Muscle layer of colon (tissue), 2 donors: Measurements from ENCODE around the gene DISC1.
"Not testable (repeated sequence)": the region's sequence is repeated elsewhere in the genome, so short reads cannot be mapped to it uniquely, and the experiment has no call there.

Experiments
- H3K27ac ChIP-seq: one replicate; pipeline ENCODE4 v1.7.0; 2013; ENCODE audit warnings: low read depth, mild to moderate bottlenecking, low read length, moderate library complexity
- H3K27me3 ChIP-seq, 2 donors: one replicate each; pipeline ENCODE4 v1.7.0; 2013; ENCODE audit warnings: low read length in 2 of 2, mild to moderate bottlenecking in 2 of 2; ENCODE audit not compliant: insufficient read depth in 2 of 2, control insufficient read depth in 1 of 2
- H3K36me3 ChIP-seq: one replicate; pipeline ENCODE4 v1.7.0; 2013; ENCODE audit warnings: mild to moderate bottlenecking, low read length; ENCODE audit not compliant: insufficient read depth
- H3K4me1 ChIP-seq: one replicate; pipeline ENCODE4 v1.7.0; 2013; ENCODE audit warnings: mild to moderate bottlenecking, low read length; ENCODE audit not compliant: insufficient read depth
- H3K4me3 ChIP-seq, 2 donors: one replicate each; pipeline ENCODE4 v1.7.0; 2013; ENCODE audit warnings: low read length in 2 of 2, low read depth in 1 of 2, mild to moderate bottlenecking in 1 of 2, moderate library complexity in 1 of 2
- H3K9ac ChIP-seq: one replicate; pipeline ENCODE4 v1.7.0; 2013; ENCODE audit warnings: low read length
- H3K9me3 ChIP-seq: one replicate; pipeline ENCODE4 v1.7.0; 2013; ENCODE audit warnings: mild to moderate bottlenecking, low read length
- donor health status: abdominal sarcoma.
- donor health status: Adenocarcinoma of cecum.

Gene DISC1

DNA sequence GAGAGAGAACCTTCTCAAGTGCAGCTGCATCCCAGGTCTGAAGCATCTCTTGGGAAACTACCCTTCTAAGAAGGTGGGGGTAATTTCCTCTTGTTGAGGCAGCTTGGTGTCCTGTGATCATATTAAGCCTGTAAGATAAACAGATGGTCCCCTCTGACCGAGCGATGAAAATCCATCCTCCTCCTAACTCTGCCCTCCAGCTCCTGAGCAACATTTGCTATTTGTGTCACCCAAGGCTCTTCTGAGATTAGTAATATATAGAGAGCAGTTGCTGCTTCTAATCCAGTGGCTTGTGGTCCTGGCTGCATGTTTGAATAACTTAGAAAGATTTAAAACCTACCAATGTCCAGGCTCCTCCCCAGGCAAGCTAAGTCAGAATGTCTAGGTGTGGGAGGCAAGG lies 123.7 kb downstream of the DISC1 start:
- H3K4me3 ChIP-seq: no peak overlapping the region
- no peaks in the 10 kb centered on the region for H3K27me3 ChIP-seq
- no peaks in the 10 kb centered on the region for H3K9me3 ChIP-seq
- H3K4me1 ChIP-seq: no peaks in the 10 kb centered on the region
- no peak overlapping the region for H3K27ac ChIP-seq
- H3K9ac ChIP-seq: no peak overlapping the region
- no peaks in the 10 kb centered on the region for H3K36me3 ChIP-seq

DNA sequence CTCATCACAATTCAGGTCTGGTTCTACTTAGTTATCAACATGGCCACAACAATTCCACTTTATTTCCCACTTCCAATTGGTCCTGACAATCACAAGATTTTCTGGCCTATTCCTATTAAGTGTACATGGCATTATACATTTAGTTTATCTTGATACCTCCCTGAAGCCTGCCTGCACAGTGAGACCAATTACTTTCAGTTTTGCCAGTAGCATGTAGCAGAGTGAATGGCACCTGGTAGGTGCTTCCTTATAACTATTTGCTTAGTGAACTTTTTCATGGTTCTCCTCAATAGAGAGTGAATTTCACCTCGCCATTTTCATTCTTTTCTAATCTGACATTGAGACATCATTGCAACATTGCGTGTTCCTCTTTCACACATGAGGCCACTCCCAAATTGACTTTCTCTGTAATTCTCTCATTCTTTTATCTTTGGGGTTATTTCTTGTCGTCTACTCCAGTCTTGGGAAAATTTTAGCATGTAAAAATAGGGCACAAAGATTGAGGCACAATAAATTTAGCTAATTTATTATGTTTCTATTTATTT lies 124.3 kb downstream of the DISC1 start:
- Histone ChIP-seq H3K27ac (no peak overlapping the region), H3K4me3 (no peak overlapping the region), H3K4me1 (no peaks in the 10 kb centered on the region), H3K27me3 (no peaks in the 10 kb centered on the region), H3K36me3 (no peaks in the 10 kb centered on the region), H3K9me3 (no peaks in the 10 kb centered on the region), H3K9ac (no peak overlapping the region)

DNA sequence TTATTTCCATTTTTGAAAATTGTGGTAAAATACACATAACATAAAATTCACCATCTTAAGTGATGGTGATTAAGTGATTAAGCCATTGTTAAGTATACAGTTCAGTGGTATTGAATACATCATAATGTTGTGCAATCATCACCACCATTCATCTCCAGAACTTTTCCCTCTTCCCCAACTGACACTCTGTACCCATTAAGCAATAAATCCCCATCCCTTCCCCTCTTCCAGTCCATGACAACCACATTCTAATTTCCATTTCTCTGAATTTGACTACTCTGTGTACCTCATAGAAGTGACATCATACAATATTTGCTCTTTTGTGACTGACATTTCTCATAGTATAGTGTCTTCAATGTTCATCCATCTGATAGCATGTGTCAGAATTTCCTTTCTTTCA lies 124.8 kb downstream of the DISC1 start:
- H3K4me1 ChIP-seq: no peaks in the 10 kb centered on the region
- H3K9ac ChIP-seq: no peak overlapping the region
- H3K27me3 ChIP-seq: no peaks in the 10 kb centered on the region
- no peak overlapping the region for H3K27ac ChIP-seq
- no peak overlapping the region for H3K4me3 ChIP-seq
- no peaks in the 10 kb centered on the region for H3K36me3 ChIP-seq
- H3K9me3 ChIP-seq: no peaks in the 10 kb centered on the region

DNA sequence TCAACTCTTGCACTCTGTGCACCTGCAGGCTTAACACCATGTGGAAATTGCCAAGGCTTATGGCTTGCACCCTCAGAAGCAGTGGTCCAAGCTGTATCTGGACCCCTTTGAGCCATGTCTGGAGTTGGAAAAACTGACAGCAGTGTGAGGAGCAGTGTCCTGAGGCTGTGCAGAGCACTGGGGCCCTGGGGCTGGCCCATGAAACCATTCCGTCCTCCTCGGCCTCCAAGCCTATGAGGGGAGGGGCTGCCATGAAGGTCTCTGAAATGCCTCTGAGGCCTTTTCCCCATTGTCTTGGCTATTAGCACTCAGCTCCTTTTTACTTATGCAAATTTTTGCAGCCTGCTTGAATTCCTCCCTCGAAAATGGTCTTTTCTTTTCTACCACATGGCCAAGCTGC lies 126.7 kb downstream of the DISC1 start:
- Histone ChIP-seq H3K9ac (no peak overlapping the region), H3K36me3 (no peaks in the 10 kb centered on the region), H3K27me3 (no peaks in the 10 kb centered on the region), H3K4me3 (no peak overlapping the region), H3K27ac (no peak overlapping the region), H3K4me1 (no peaks in the 10 kb centered on the region), H3K9me3 (no peaks in the 10 kb centered on the region)

DNA sequence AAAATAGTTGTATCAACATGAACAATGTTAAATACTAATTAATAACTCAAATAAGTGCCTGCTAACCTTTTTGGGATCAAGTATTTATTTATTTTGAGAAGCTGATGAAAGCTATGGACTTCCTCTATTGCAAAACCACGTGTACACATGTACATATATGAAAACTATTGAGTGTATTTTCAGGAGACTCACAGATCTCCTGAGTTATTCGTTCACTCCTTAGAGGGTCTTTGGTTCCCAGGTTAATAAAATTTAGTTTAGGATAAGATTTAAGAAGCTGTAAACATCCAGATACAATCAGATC lies 130.5 kb downstream of the DISC1 start:
- Histone ChIP-seq H3K4me1 (no peaks in the 10 kb centered on the region), H3K27ac (no peak overlapping the region), H3K9ac (no peak overlapping the region), H3K27me3 (no peaks in the 10 kb centered on the region), H3K36me3 (no peaks in the 10 kb centered on the region), H3K9me3 (no peaks in the 10 kb centered on the region), H3K4me3 (no peak overlapping the region)

DNA sequence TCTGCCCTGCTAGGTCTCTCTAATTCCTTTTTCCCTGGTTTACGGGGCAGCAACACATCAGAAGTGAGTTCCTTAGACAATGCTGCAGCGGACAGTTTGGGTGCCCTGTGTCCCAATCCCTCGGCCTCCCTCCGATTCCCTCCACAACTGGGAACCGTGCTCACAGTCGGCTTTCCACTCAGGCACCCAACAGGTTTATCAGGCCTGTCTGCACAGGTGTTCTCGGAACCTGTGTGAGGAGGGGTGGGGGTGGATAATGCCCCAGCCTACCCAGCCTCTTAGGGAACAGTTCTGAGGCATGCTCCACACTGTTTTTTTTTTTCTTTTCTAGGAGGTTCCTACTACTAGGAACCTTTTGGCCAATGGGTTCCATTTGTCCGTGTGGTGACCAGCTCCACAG lies 131.2 kb downstream of the DISC1 start:
- no peaks in the 10 kb centered on the region for H3K4me1 ChIP-seq
- no peak overlapping the region for H3K9ac ChIP-seq
- H3K36me3 ChIP-seq: no peaks in the 10 kb centered on the region
- H3K4me3 ChIP-seq: no peak overlapping the region
- H3K9me3 ChIP-seq: no peaks in the 10 kb centered on the region
- H3K27ac ChIP-seq: no peak overlapping the region
- H3K27me3 ChIP-seq: no peaks in the 10 kb centered on the region

DNA sequence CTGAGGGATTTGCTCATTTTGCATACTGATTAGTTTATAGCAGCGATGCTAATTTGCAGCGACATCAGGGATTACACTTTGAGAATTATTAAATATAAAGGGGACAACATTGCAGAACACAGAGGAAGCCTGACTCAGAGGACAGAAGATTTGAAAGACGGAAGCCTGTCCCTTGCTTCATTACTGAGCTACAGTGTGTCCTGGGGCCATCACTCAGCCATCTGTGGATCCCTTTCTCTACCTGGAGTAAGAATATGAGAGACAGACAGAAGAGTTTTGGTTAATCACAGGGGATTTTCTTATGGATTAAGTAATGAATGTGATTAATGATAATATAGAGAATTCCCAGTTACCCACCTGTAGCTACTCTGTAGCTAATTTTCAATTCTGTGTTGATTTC lies 134.7 kb downstream of the DISC1 start:
- Histone ChIP-seq H3K9ac (no peak overlapping the region), H3K36me3 (no peaks in the 10 kb centered on the region), H3K4me3 (no peak overlapping the region), H3K27ac (no peak overlapping the region), H3K4me1 (no peaks in the 10 kb centered on the region), H3K27me3 (no peaks in the 10 kb centered on the region), H3K9me3 (no peaks in the 10 kb centered on the region)

DNA sequence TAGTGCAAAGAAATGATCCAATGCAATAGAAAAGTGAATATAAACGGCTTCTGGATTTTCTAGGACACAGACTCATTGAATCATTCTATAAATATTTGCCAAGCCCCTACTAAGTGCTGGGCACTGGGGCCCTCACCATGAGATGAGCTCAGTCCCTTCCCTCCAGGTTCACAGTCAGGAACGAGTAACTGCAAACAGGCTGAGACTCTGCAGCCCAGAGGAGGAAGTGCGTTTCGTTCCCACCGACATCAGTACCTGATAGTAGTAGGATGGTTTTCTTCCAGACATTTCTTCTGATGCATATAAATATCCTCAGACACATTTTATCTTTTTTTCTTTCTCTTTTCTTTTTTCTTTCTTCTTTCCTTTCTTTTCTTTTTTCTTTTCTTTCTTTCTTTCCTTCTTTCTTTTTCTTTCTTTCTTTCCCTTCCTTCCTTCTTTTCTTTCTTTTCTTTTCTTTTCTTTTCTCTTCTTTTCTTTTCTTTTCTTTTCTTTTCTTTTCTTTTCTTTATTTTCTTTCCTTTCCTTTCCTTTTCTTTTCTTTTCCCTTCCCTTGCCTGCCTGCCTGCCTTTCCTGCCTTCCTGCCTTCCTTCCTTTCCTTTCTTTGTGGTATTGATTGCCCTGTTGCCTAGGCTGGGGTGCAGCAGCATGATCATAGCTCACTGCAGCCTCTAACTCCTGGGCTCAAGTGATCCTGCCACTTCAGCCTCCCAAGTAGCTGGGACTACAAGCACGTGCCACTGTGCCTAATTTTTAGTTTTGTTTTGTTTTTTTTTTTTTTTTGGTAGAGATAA lies 135.4 kb downstream of the DISC1 start:
- Histone ChIP-seq H3K4me1 (no peaks in the 10 kb centered on the region), H3K9ac (no peak overlapping the region), H3K4me3 (no peak overlapping the region), H3K36me3 (no peaks in the 10 kb centered on the region), H3K27me3 (no peaks in the 10 kb centered on the region), H3K9me3 (no peaks in the 10 kb centered on the region), H3K27ac (no peak overlapping the region)

DNA sequence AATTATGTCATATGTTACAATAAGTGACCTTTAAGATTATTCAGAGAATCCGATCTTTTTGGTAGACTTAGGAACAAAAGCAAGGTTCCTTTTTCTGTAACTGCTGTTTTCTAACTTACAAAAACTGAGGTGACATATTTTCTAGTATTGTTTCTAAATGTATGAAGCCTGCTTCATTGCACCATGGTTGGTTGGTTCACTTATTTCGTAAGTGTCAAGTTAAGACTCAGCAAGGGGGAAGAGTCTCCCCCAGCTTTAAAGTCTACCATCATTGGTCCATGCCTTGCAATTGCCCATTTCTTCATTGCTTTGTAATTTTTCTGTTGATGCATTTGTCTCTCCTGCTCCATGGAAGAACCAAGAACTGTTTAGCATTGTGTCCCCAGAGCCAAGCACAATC lies 136.9 kb downstream of the DISC1 start:
- Histone ChIP-seq H3K9me3 (no peaks in the 10 kb centered on the region), H3K27me3 (no peaks in the 10 kb centered on the region), H3K4me3 (no peak overlapping the region), H3K9ac (no peak overlapping the region), H3K4me1 (no peaks in the 10 kb centered on the region), H3K27ac (no peak overlapping the region), H3K36me3 (no peaks in the 10 kb centered on the region)

DNA sequence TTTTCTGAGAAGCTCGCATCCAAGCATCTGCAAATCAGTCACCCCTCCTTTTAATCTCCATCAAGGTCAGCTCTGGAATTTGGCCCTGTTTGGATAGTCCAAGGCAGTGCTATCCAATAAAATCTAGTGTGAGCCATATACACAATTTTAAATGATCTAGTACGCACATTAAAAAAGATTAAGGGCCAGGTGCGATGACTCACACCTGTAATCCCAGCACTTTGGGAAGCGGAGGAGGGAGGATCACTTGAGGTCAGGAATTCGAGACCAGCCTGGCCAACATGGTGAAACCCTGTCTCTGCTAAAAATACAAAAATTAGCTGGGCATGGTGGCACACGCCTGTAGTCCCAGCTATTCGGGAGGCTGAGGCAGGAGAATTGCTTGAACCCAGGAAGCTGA lies 139.2 kb downstream of the DISC1 start:
- not testable (repeated sequence) for H3K4me1 ChIP-seq, H3K27ac ChIP-seq, H3K36me3 ChIP-seq, H3K4me3 ChIP-seq, H3K9ac ChIP-seq, H3K9me3 ChIP-seq, H3K27me3 ChIP-seq

DNA sequence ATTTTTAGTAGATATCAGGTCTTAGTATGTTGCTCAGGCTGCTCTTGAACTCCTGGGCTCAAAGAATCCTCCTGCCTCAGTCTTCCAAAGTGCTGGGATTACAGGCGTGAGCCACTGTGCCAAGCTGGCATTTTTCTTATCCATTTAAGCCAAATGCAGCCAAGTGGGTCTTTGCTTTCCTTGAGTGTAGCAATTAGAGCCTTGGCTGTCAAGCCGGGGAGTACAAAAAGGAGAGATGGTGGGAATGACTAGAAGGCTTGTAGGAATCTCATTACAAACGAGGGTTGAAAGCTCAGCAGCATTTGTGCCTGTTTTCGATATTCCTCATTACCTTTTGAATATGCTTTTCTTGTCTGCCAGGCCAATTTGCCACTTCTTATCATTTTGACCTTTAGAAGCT lies 140.9 kb downstream of the DISC1 start:
- no peaks in the 10 kb centered on the region for H3K27me3 ChIP-seq
- no peak overlapping the region for H3K4me3 ChIP-seq
- H3K36me3 ChIP-seq: no peaks in the 10 kb centered on the region
- H3K9me3 ChIP-seq: no peaks in the 10 kb centered on the region
- H3K9ac ChIP-seq: no peak overlapping the region
- no peak overlapping the region for H3K27ac ChIP-seq
- H3K4me1 ChIP-seq: no peaks in the 10 kb centered on the region

DNA sequence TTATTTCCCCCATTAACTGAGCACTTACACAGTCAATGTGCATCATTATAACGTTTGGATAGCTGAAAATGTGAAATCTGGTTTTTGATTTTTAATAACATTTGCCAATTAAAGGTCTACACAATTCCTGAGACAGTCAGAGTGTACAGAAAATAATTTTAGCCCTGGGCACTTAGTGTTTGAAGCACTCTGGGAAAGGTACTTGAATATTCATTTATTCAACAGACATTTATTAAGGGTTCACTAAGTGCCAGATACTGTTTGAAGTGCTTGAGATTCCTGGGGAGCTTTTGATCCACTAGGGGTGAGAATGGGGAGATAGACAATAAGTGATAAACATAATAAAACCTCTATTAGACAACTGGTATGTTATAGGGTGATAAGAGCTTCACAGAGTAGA lies 141.8 kb downstream of the DISC1 start:
- Histone ChIP-seq H3K9me3 (no peaks in the 10 kb centered on the region), H3K27ac (no peak overlapping the region), H3K27me3 (no peaks in the 10 kb centered on the region), H3K36me3 (no peaks in the 10 kb centered on the region), H3K9ac (no peak overlapping the region), H3K4me3 (no peak overlapping the region), H3K4me1 (no peaks in the 10 kb centered on the region)
